Common myeloid progenitor, CD34-positive (primary cell): ENCODE data around the gene RSPH9.
A peak's percentile ranks its signal among the peaks of the same experiment; 100 is the strongest.

Experiments
- CTCF ChIA-PET: fragments of 350-600 bp; sonication (Branson Sonifier 250); formaldehyde crosslinking; loops from one replicate; lab custom pipeline; 2021; ENCODE audit warnings: antibody characterized with exemption; lab: Charles Lee
- POLR2A ChIA-PET: fragments of 350-600 bp; sonication (Branson Sonifier 250); formaldehyde crosslinking; loops from one replicate; lab custom pipeline; 2021; ENCODE audit warnings: antibody characterized with exemption; lab: Charles Lee
- DNase-seq, 3 donors: peaks; one replicate each; pipeline versions ENCODE4 v3.0.0 to v3.0.0-alpha.2; 2013
- H3K27ac ChIP-seq, 2 experiments: 1 replicate in 1 of 2; 2 replicates in 1 of 2; pipeline ENCODE4 v1.7.0; 2013; ENCODE audit warnings: inconsistent platforms in 2 of 2, low read length in 2 of 2, mild to moderate bottlenecking in 2 of 2, low read depth in 1 of 2, moderate library complexity in 1 of 2; ENCODE audit not compliant: severe bottlenecking in 2 of 2, insufficient read depth in 1 of 2, poor library complexity in 1 of 2
- H3K27me3 ChIP-seq, 5 experiments: replicated peaks in 2 of 5; 1 replicate in 3 of 5; 2 replicates in 2 of 5; pipeline versions ENCODE4 v1.6.1 to v1.7.0; 2013; ENCODE audit warnings: low read length in 4 of 5, mild to moderate bottlenecking in 2 of 5, moderate library complexity in 2 of 5, inconsistent platforms in 1 of 5; ENCODE audit not compliant: insufficient read depth in 5 of 5, control insufficient read depth in 4 of 5
- H3K36me3 ChIP-seq, 4 experiments: 1 replicate in 2 of 4; 2 replicates in 2 of 4; pipeline versions ENCODE4 v1.6.1 to v1.7.0; 2013; ENCODE audit warnings: low read length in 3 of 4, control low read depth in 1 of 4, mild to moderate bottlenecking in 1 of 4; ENCODE audit not compliant: control insufficient read depth in 4 of 4, insufficient read depth in 4 of 4
- H3K4me1 ChIP-seq, 4 experiments: 1 replicate in 3 of 4; 2 replicates in 1 of 4; pipeline versions ENCODE4 v1.6.1 to v1.7.1; 2013; ENCODE audit warnings: low read length in 3 of 4, mild to moderate bottlenecking in 3 of 4, control low read depth in 1 of 4, inconsistent platforms in 1 of 4, moderate library complexity in 1 of 4; ENCODE audit not compliant: control insufficient read depth in 4 of 4, insufficient read depth in 4 of 4; ENCODE audit errors: control extremely low read depth in 1 of 4
- H3K4me3 ChIP-seq, 7 experiments: 1 replicate in 4 of 7; 2 replicates in 3 of 7; pipeline versions ENCODE4 v1.5.1 to v1.7.0; 2013; ENCODE audit warnings: mild to moderate bottlenecking in 7 of 7, low read length in 6 of 7, moderate library complexity in 6 of 7, inconsistent platforms in 2 of 7, low read depth in 2 of 7, control low read depth in 1 of 7; ENCODE audit not compliant: insufficient read depth in 4 of 7, control insufficient read depth in 1 of 7; ENCODE audit errors: extremely low read depth in 1 of 7
- H3K9me3 ChIP-seq, 5 experiments: 1 replicate in 4 of 5; 2 replicates in 1 of 5; pipeline versions ENCODE4 v1.6.1 to v1.7.1; 2013; ENCODE audit warnings: low read length in 4 of 5, mild to moderate bottlenecking in 2 of 5, inconsistent platforms in 1 of 5, low read depth in 1 of 5, moderate library complexity in 1 of 5; ENCODE audit not compliant: control insufficient read depth in 4 of 5, insufficient read depth in 2 of 5; ENCODE audit errors: control extremely low read depth in 1 of 5
- WGBS: methylation state at CpG from one replicate; pipeline ENCODE4 v1.1.5; 2013; ENCODE audit not compliant: insufficient coverage; 5-methylcytosine and 5-hydroxymethylcytosine counted together

RSPH9 gene

GRCh38 chr6:43621836-43622180 is 23.0 kb upstream of the RSPH9 start:
- Histone ChIP-seq H3K27ac (no peak overlapping the region), H3K9me3 (no peaks in the 10 kb centered on the region), H3K36me3 (peaks cover 9 to 70% (median 56%) of the 10 kb centered on the region in 4 experiments), H3K27me3 (no peaks in the 10 kb centered on the region), H3K4me1 (peaks cover 0 to 9% (median 6%) of the 10 kb centered on the region in 4 experiments), H3K4me3 (no peak overlapping the region)
- WGBS: 97% methylated on average over 9 of the region's 10 CpGs
- POLR2A ChIA-PET: interaction anchor here (0.7 kb wide), 1 partner anchor 9 kb away, joined by 5 read pairs; no protein-coding TSS in a partner anchor
- no peak for DNase-seq
- CTCF ChIA-PET: interaction anchor here (1.0 kb wide), 1 partner anchor 49 kb away, joined by 4 read pairs; no protein-coding TSS in a partner anchor

- WGBS: 95% methylated on average over 10 of the region's 10 CpGs
- Histone ChIP-seq H3K4me3 (no peak overlapping the region), H3K27me3 (no peaks in the 10 kb centered on the region), H3K4me1 (peaks cover 6 to 16% (median 11%) of the 10 kb centered on the region in 4 experiments), H3K27ac (no peak overlapping the region), H3K36me3 (peaks cover 9 to 76% (median 56%) of the 10 kb centered on the region in 4 experiments), H3K9me3 (no peaks in the 10 kb centered on the region)
- ChIA-PET CTCF (interaction anchor here (0.8 to 1.0 kb wide), 2 partner anchors 14 to 48 kb away, joined by 3 to 4 read pairs; no protein-coding TSS in a partner anchor), POLR2A (interaction anchor here (0.7 kb wide), 1 partner anchor 9 kb away, joined by 5 read pairs; no protein-coding TSS in a partner anchor)
- no peak for DNase-seq
Observed at GRCh38 chr6:43622541-43622940, 22.3 kb upstream of the RSPH9 start.

- no peak overlapping the region for H3K27ac ChIP-seq
- POLR2A ChIA-PET: no interaction called here
- DNase-seq: no peak
- WGBS: 99% methylated on average over 12 of the region's 12 CpGs
- CTCF ChIA-PET: interaction anchor here (0.9 kb wide), 1 partner anchor 16 kb away, joined by 3 read pairs; no protein-coding TSS in a partner anchor
- no peaks in the 10 kb centered on the region for H3K27me3 ChIP-seq
- peaks cover 9 to 74% (median 56%) of the 10 kb centered on the region in 4 experiments for H3K36me3 ChIP-seq
- H3K4me3 ChIP-seq: no peak overlapping the region
- H3K9me3 ChIP-seq: no peaks in the 10 kb centered on the region
- H3K4me1 ChIP-seq: peaks cover 9 to 27% (median 16%) of the 10 kb centered on the region in 4 experiments
Observed at GRCh38 chr6:43623880-43624785, 20.7 kb upstream of the RSPH9 start.

- peaks cover 9 to 71% (median 55%) of the 10 kb centered on the region in 4 experiments for H3K36me3 ChIP-seq
- CTCF ChIA-PET: no interaction called here
- no peak for DNase-seq
- no peaks in the 10 kb centered on the region for H3K27me3 ChIP-seq
- H3K4me3 ChIP-seq: no peak overlapping the region
- no peaks in the 10 kb centered on the region for H3K9me3 ChIP-seq
- POLR2A ChIA-PET: no interaction called here
- 97% methylated on average over 3 of the region's 7 CpGs for WGBS
- peaks cover 4 to 27% (median 18%) of the 10 kb centered on the region in 4 experiments for H3K4me1 ChIP-seq
- H3K27ac ChIP-seq: no peak overlapping the region
Observed at GRCh38 chr6:43624786-43625288, 20.0 kb upstream of the RSPH9 start.

- Histone ChIP-seq H3K36me3 (peaks cover 9 to 69% (median 54%) of the 10 kb centered on the region in 4 experiments), H3K4me1 (peaks cover 4 to 29% (median 22%) of the 10 kb centered on the region in 4 experiments), H3K27me3 (no peaks in the 10 kb centered on the region), H3K9me3 (no peaks in the 10 kb centered on the region), H3K4me3 (no peak overlapping the region), H3K27ac (peak overlapping the region in 1 of 2 experiments; percentile 92)
- ChIA-PET CTCF (interaction anchor here (1.1 kb wide), 1 partner anchor 11 kb away, joined by 4 read pairs; no protein-coding TSS in a partner anchor), POLR2A (interaction anchor here (1.0 kb wide), 1 partner anchor 10 kb away, joined by 3 read pairs; the partner anchor contains the start of gene MAD2L1BP)
- DNase-seq: no peak
- 98% methylated on average over 14 of the region's 16 CpGs for WGBS
Observed at GRCh38 chr6:43625393-43625992, 19.3 kb upstream of the RSPH9 start.

- peaks cover 4 to 36% (median 28%) of the 10 kb centered on the region in 4 experiments for H3K4me1 ChIP-seq
- no peaks in the 10 kb centered on the region for H3K27me3 ChIP-seq
- H3K4me3 ChIP-seq: peak overlapping the region in 2 of 7 experiments; percentile 28 to 99
- 72% methylated on average over 4 of the region's 5 CpGs for WGBS
- H3K36me3 ChIP-seq: peaks cover 7 to 52% (median 39%) of the 10 kb centered on the region in 4 experiments
- ChIA-PET CTCF (no interaction called here), POLR2A (no interaction called here)
- H3K27ac ChIP-seq: peak overlapping the region; percentile 10 to 92
- no peaks in the 10 kb centered on the region for H3K9me3 ChIP-seq
- peak in 2 of 3 donors; percentile 17 to 23 for DNase-seq
Observed at GRCh38 chr6:43627008-43627825, 17.6 kb upstream of the RSPH9 start.
